GM12878 (cell line): ENCODE measurements around the gene SLC25A41. TPM values are rescaled to one million over a fixed set of nuclear protein-coding genes. Genes with fewer than 3 reads are reported as not detected.

Source experiments
- CEBPB ChIP-seq, 2 experiments: fragments of 150-350 bp in 1 of 2; IDR thresholded peaks; 2 replicates each; pipeline ENCODE4 v1.6.1; 2012 to 2014; ENCODE audit warnings: low read depth in 2 of 2, low read length in 2 of 2, borderline replicate concordance in 1 of 2, inconsistent platforms in 1 of 2
- CUX1 ChIP-seq: IDR thresholded peaks from 2 replicates; pipeline ENCODE4 v1.6.1; 2012; ENCODE audit warnings: improper control_type of control experiment, low read depth, low read length; ENCODE audit not compliant: insufficient replicate concordance
- EP300 ChIP-seq, 2 experiments: fragments of 150-350 bp in 1 of 2; IDR thresholded peaks; 2 replicates each; pipeline ENCODE4 v1.6.1; 2011 to 2012; ENCODE audit warnings: low read depth in 2 of 2, low read length in 2 of 2, borderline replicate concordance in 1 of 2, improper control_type of control experiment in 1 of 2, inconsistent platforms in 1 of 2; ENCODE audit not compliant: control insufficient read depth in 1 of 2
- GATAD2B ChIP-seq: fragments of 450-650 bp; conservative IDR thresholded peaks from 2 replicates; pipeline ENCODE4 v1.6.1; 2017; ENCODE audit warnings: low read depth, mild to moderate bottlenecking, moderate library complexity
- IRF3 ChIP-seq: fragments of 450-650 bp; IDR thresholded peaks from 2 replicates; pipeline ENCODE4 v1.6.1; 2014; ENCODE audit warnings: mild to moderate bottlenecking
- IRF5 ChIP-seq: fragments of 450-650 bp; IDR thresholded peaks from 2 replicates; pipeline ENCODE4 v1.6.1; 2017; ENCODE audit warnings: borderline replicate concordance
- MXI1 ChIP-seq: fragments of 150-350 bp; IDR thresholded peaks from 2 replicates; pipeline ENCODE4 v1.6.1; 2011; ENCODE audit warnings: low read depth, mild to moderate bottlenecking, inconsistent platforms, low read length, improper control_type of control experiment
- SMAD1 ChIP-seq: fragments of 450-650 bp; IDR thresholded peaks from 2 replicates; pipeline ENCODE4 v1.6.1; 2018; ENCODE audit warnings: mild to moderate bottlenecking, low read depth; ENCODE audit not compliant: partially characterized antibody
- TAF1 ChIP-seq: IDR thresholded peaks from 2 replicates; pipeline ENCODE4 v1.6.1; 2011; ENCODE audit warnings: mild to moderate bottlenecking, low read depth, low read length, borderline replicate concordance
- polyA plus RNA-seq, 11 experiments: library from polyadenylated mRNA; depleted of rRNA in 4 of 11; unstranded in 6 of 11; stranded (reverse) in 5 of 11; fragments of >200 nt; fragmentation: Nextera tagmentation in 4 of 11; fragmentation: Illumina TruSeq in 1 of 11; extraction: Ambion mirVana in 4 of 11; extraction: Trizol in 1 of 11; gene quantifications; 1 replicate in 1 of 11; 2 replicates in 10 of 11; pipeline versions ENCODE4 v1.2.1 to v1.2.3, GENCODE V29; 2011 to 2016; ENCODE audit warnings: inconsistent platforms in 2 of 11, missing spikeins in 2 of 11, low read depth in 1 of 11
- total RNA-seq, 4 experiments: library from RNA; depleted of rRNA in 3 of 4; stranded (reverse); fragments of >200 nt in 3 of 4; fragmentation: Illumina TruSeq in 1 of 4; extraction: Trizol in 1 of 4; gene quantifications; 2 replicates each; pipeline versions ENCODE4 v1.2.1 to v1.2.3, GENCODE V29; 2013 to 2021

The SLC25A41 gene
- total and polyA plus RNA-seq, 10 of the 15 experiments (the other 5 are each of a cell fraction or from before 2014, with no cell fraction given), result 0.23 to 1.2 (median 0.43) TPM; not detected in 2

GRCh38 chr19:6396305-6396704, 37.3 kb downstream of the SLC25A41 start (continued):
- no peak for TF ChIP-seq CEBPB (IDR thresholded peaks at IDR 0.05; ENCODE audit: borderline replicate concordance in 1 of 2, low read depth in 2 of 2, low read length in 2 of 2)
- no peak for TF ChIP-seq TAF1
- no peak for TF ChIP-seq CUX1
- TF ChIP-seq GATAD2B, result no peak
- no peak for TF ChIP-seq IRF5
- no peak for TF ChIP-seq EP300 (IDR thresholded peaks at IDR 0.05; ENCODE audit: borderline replicate concordance in 1 of 2, control insufficient read depth in 1 of 2, low read depth in 2 of 2, low read length in 2 of 2)
- TF ChIP-seq SMAD1, result no peak
- no peak for TF ChIP-seq IRF3
- no peak for TF ChIP-seq MXI1
- TF ChIP-seq, all 136 proteins: peak for 0
